Astrocyte of the spinal cord (primary cell): ENCODE results near the gene SYTL4.

Experiments
- DNase-seq: peaks from one replicate; pipeline ENCODE4 v3.0.0; 2011; ENCODE audit warnings: low read depth, low spot score
- H3K4me3 ChIP-seq: 2 replicates; pipeline ENCODE4 v1.5.1; 2011; ENCODE audit warnings: low read depth, mild to moderate bottlenecking, low read length, moderate library complexity
- CTCF ChIP-seq: IDR thresholded peaks from 2 replicates; pipeline ENCODE4 v1.5.1; 2012; ENCODE audit warnings: low read depth, mild to moderate bottlenecking, low read length, inconsistent platforms
- in situ Hi-C: cut with HindIII; loops from 2 replicates; pipeline ENCODE4 v1.10.0; 2017; ENCODE audit warnings: low sequenced_read_pairs

SYTL4 gene

GRCh38 chrX:100717363-100717762 is 14.6 kb downstream of the SYTL4 start:
- no peak overlapping the region for H3K4me3 ChIP-seq
- no peak for TF ChIP-seq CTCF
- in situ Hi-C loops: no loop called here
- DNase-seq: no peak

- no peak for TF ChIP-seq CTCF
- DNase-seq: no peak
- in situ Hi-C loops: no loop called here
- no peak overlapping the region for H3K4me3 ChIP-seq
These were observed 21.1 kb downstream of the SYTL4 start for GRCh38 chrX:100710816-100711215.

GRCh38 chrX:100704581-100705203 is 27.2 kb downstream of the SYTL4 start:
- TF ChIP-seq CTCF: no peak
- H3K4me3 ChIP-seq: no peak overlapping the region
- DNase-seq: no peak
- in situ Hi-C loops: no loop called here

DNA sequence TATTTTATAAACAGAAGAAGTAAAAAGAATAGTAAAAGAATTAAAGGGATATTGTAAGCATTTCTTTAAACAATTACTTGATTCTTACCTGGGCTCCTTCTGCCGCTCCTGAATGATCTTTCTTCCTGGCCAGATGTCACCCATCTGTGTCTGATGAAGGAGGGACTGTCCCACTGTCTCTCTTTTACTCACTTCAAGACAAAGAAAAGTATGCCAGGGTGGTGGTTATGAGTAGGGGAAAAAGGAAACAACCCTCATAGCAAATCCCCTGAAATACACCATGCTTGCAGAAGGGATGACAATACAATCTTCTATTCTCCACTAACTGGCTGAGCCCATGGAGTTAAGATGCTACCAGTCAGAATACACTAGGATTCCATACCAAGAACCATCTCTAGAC is 31.1 kb downstream of the SYTL4 start:
- in situ Hi-C loops: no loop called here
- H3K4me3 ChIP-seq: no peak overlapping the region
- no peak for DNase-seq
- TF ChIP-seq CTCF: no peak

DNA sequence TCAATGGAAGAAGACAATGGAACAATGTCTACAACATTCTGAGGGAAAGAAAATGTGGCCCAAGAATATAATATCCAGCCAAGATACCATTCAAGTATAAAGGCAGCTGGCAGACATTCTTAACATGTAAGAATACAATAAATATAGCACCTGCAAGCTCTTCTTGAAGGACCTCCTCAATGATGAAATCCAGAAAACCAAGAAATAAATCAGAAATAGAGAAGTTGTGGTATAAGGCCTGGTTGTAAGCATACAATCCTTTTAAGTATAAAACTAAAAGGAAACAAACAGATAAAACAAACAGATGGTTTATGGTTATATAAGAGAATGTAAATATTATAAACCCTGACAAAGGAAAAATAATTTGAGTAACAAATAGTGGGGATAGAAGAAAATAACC is 33.4 kb downstream of the SYTL4 start:
- no peak for TF ChIP-seq CTCF
- no peak for DNase-seq
- in situ Hi-C loops: no loop called here
- no peak overlapping the region for H3K4me3 ChIP-seq

- in situ Hi-C loops: no loop called here
- no peak overlapping the region for H3K4me3 ChIP-seq
- no peak for DNase-seq
- TF ChIP-seq CTCF: no peak
These were observed 35.1 kb downstream of the SYTL4 start for GRCh38 chrX:100696699-100697351.

DNA sequence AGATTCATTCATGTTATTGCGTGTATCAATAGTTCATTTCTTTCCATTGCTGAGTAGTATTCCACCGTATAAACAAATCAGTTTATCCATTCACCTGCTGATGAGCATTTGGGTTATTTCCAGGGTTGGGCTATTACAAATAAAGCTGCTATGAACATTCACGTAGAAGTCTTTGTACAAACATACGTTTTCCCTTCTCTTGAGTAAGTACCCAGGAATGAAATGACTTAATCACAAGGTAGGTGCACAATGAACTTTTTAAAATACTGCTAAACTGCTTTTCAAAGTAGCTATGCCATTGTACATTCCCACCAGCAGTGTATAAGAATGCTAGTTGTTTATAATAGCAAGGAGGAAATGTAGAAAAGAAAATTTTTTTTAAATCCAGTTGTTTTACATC is 35.9 kb downstream of the SYTL4 start:
- no peak for TF ChIP-seq CTCF
- in situ Hi-C loops: no loop called here
- no peak for DNase-seq
- H3K4me3 ChIP-seq: no peak overlapping the region
